Suprapubic skin (tissue), 4 donors: Measurements from ENCODE around the gene CLEC7A.

Source experiments
- CTCF ChIP-seq, 2 donors: fragments of 200-600 bp in 1 of 2; fragments of 450-650 bp in 1 of 2; sonication (generic) in 1 of 2; IDR thresholded peaks; one replicate each; pipeline ENCODE4 v1.5.1; 2016 to 2019; ENCODE audit warnings: antibody characterized with exemption in 2 of 2, mild to moderate bottlenecking in 1 of 2, moderate library complexity in 1 of 2
- POLR2A ChIP-seq, 2 donors: fragments of 450-650 bp; IDR thresholded peaks; one replicate each; pipeline ENCODE4 v1.6.1; 2017; ENCODE audit warnings: antibody characterized with exemption in 2 of 2, mild to moderate bottlenecking in 2 of 2, moderate library complexity in 2 of 2
- POLR2AphosphoS5 ChIP-seq, 3 donors: sonication (generic); formaldehyde crosslinking; IDR thresholded peaks; one replicate each; pipeline ENCODE4 v1.6.1; 2017; ENCODE audit warnings: antibody characterized with exemption in 3 of 3

- TF ChIP-seq POLR2AphosphoS5 (IDR thresholded peaks at IDR 0.05) = no peak
- no peak for TF ChIP-seq CTCF (IDR thresholded peaks at IDR 0.05)
- no peak for TF ChIP-seq POLR2A (IDR thresholded peaks at IDR 0.05)
Measured at GRCh38 chr12:10151621-10152020, 21.6 kb upstream of the CLEC7A start.
